Liver (tissue), 9 donors: Measurements from ENCODE around the gene KIF5A. TPM values are rescaled to one million over a fixed set of nuclear protein-coding genes. Genes with fewer than 3 reads are reported as not detected.

Experiments
- DNase-seq: peaks from one replicate; pipeline ENCODE4 v3.0.0-alpha.2; 2017; ENCODE audit warnings: low spot score
- H3K27ac ChIP-seq, 2 donors: one replicate each; pipeline ENCODE4 v1.7.0; 2013; ENCODE audit warnings: inconsistent platforms in 2 of 2, low read length in 2 of 2, control low read depth in 1 of 2, low read depth in 1 of 2, mild to moderate bottlenecking in 1 of 2
- H3K27me3 ChIP-seq, 4 donors: one replicate each; pipeline versions ENCODE4 v1.6.1 to v1.7.0; 2013; ENCODE audit warnings: low read length in 3 of 4, inconsistent platforms in 1 of 4, mild to moderate bottlenecking in 1 of 4, moderate library complexity in 1 of 4; ENCODE audit not compliant: control insufficient read depth in 4 of 4, insufficient read depth in 4 of 4
- H3K36me3 ChIP-seq, 4 donors: one replicate each; pipeline versions ENCODE4 v1.6.1 to v1.7.0; 2013; ENCODE audit warnings: low read length in 3 of 4, mild to moderate bottlenecking in 3 of 4, low read depth in 1 of 4, moderate library complexity in 1 of 4; ENCODE audit not compliant: control insufficient read depth in 4 of 4, insufficient read depth in 3 of 4
- H3K4me1 ChIP-seq, 4 donors: one replicate each; pipeline versions ENCODE4 v1.6.1 to v1.7.0; 2013; ENCODE audit warnings: low read length in 3 of 4, mild to moderate bottlenecking in 3 of 4, moderate library complexity in 1 of 4; ENCODE audit not compliant: control insufficient read depth in 4 of 4, insufficient read depth in 4 of 4
- H3K4me3 ChIP-seq, 3 donors: one replicate each; pipeline versions ENCODE4 v1.6.1 to v1.7.0; 2013; ENCODE audit warnings: low read length in 3 of 3, control low read depth in 1 of 3, low read depth in 1 of 3, mild to moderate bottlenecking in 1 of 3
- H3K9ac ChIP-seq, 2 donors: one replicate each; pipeline ENCODE4 v1.7.0; 2013; ENCODE audit warnings: low read length in 2 of 2, mild to moderate bottlenecking in 2 of 2, moderate library complexity in 2 of 2, control low read depth in 1 of 2, low read depth in 1 of 2
- H3K9me3 ChIP-seq, 4 donors: one replicate each; pipeline versions ENCODE4 v1.6.1 to v1.7.0; 2013; ENCODE audit warnings: low read length in 3 of 4; ENCODE audit not compliant: control insufficient read depth in 4 of 4
- EGR1 ChIP-seq, 2 donors: IDR thresholded peaks; 2 replicates each; pipeline ENCODE4 v1.6.1; 2016 to 2018; ENCODE audit warnings: antibody characterized with exemption in 2 of 2, low read depth in 2 of 2
- FOXA1 ChIP-seq: IDR thresholded peaks from 2 replicates; pipeline ENCODE4 v1.6.1; 2016; ENCODE audit warnings: antibody characterized with exemption
- GABPA ChIP-seq, 2 donors: IDR thresholded peaks in 1 of 2; conservative IDR thresholded peaks in 1 of 2; 2 replicates each; pipeline ENCODE4 v1.6.1; 2016; ENCODE audit warnings: antibody characterized with exemption in 2 of 2, mild to moderate bottlenecking in 1 of 2, moderate library complexity in 1 of 2
- RAD21 ChIP-seq, 2 donors: IDR thresholded peaks; 2 replicates each; pipeline ENCODE4 v1.6.1; 2016; ENCODE audit warnings: antibody characterized with exemption in 2 of 2, mild to moderate bottlenecking in 2 of 2
- YY1 ChIP-seq: IDR thresholded peaks from 2 replicates; pipeline ENCODE4 v1.6.1; 2016; ENCODE audit warnings: antibody characterized with exemption, mild to moderate bottlenecking
- WGBS: extraction: QIAGEN DNeasy Blood & Tissue Kit; methylation state at CpG from one replicate; pipeline ENCODE4 v1.1.7; 2013; 5-methylcytosine and 5-hydroxymethylcytosine counted together
- polyA plus RNA-seq, 2 donors: library from polyadenylated mRNA; stranded (reverse) in 1 of 2; unstranded in 1 of 2; fragments of 200-250 nt in 1 of 2; fragments of >200 nt in 1 of 2; fragmentation: Nextera tagmentation in 1 of 2; extraction: Ambion mirVana in 1 of 2; gene quantifications; one replicate each; pipeline versions ENCODE4 v1.2.1 to v1.2.3, GENCODE V29; 2013 to 2015
- total RNA-seq, 2 donors: library from RNA; depleted of rRNA; stranded (reverse); fragments of >200 nt; gene quantifications; one replicate each; pipeline ENCODE4 v1.2.3, GENCODE V29; 2014
- TF ChIP-seq, protein P1 (sequence below): fragments of 150-350 bp; IDR thresholded peaks from 2 replicates; pipeline ENCODE4 v1.5.1; 2017; ENCODE audit warnings: improper control_type of control experiment, low read depth, low read length; ENCODE audit not compliant: missing input control
- TF ChIP-seq, protein P2 (sequence below): IDR thresholded peaks from 2 replicates; pipeline ENCODE4 v1.6.1; 2016; ENCODE audit warnings: antibody characterized with exemption
- TF ChIP-seq, protein P3 (sequence below): IDR thresholded peaks from 2 replicates; pipeline ENCODE4 v1.6.1; 2016; ENCODE audit warnings: antibody characterized with exemption
- TF ChIP-seq, protein P4 (sequence below): IDR thresholded peaks from 2 replicates; pipeline ENCODE4 v1.6.1; 2016; ENCODE audit warnings: antibody characterized with exemption, mild to moderate bottlenecking
- donor health status: healthy.
- donor health status: healthy.
- donor health status: healthy.
- donor health status: healthy.
- donor health status: healthy.

Gene KIF5A
- total and polyA plus RNA-seq, 4 donors: 0.01 to 0.42 TPM; not detected in 2

DNA sequence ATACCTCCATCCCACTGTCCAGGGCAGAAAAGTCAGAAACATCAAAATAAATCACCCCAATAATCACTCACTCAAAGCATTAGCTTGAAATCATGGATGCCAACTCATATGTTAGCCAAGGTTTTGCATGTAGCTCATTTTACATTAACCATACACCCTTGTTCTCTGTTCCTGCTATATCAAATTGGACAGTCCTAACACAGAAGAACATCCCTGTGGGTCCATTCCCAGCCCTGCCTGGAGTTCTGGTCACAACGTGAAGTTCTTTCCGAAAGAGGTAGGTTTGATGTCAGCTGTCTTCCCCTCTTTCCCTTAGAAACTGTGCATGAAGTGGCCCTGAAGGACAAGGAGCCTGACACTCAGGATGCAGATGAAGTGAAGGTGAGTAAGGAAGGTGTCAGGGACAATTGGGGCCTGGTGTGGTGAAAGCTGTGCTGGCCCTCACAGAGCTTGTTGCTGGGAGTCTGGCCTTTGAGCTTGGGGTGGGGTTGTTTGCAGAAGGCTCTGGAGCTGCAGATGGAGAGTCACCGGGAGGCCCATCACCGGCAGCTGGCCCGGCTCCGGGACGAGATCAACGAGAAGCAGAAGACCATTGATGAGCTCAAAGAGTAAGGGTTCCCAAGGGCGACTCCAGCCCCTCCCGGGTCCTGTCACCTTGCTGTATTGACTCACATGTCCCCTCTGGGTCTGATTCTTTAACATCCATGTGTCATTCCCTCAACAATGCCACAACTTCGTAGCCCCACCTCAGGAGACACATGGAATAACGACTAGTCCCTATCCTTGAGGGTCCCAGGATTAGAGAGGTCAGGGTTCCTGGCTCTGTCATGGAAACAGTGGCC, 26.1 kb downstream of the KIF5A start:
- no peak overlapping the region for H3K9ac ChIP-seq
- H3K4me1 ChIP-seq: no peaks in the 10 kb centered on the region
- no peaks in the 10 kb centered on the region for H3K9me3 ChIP-seq
- TF ChIP-seq, protein P1, sequence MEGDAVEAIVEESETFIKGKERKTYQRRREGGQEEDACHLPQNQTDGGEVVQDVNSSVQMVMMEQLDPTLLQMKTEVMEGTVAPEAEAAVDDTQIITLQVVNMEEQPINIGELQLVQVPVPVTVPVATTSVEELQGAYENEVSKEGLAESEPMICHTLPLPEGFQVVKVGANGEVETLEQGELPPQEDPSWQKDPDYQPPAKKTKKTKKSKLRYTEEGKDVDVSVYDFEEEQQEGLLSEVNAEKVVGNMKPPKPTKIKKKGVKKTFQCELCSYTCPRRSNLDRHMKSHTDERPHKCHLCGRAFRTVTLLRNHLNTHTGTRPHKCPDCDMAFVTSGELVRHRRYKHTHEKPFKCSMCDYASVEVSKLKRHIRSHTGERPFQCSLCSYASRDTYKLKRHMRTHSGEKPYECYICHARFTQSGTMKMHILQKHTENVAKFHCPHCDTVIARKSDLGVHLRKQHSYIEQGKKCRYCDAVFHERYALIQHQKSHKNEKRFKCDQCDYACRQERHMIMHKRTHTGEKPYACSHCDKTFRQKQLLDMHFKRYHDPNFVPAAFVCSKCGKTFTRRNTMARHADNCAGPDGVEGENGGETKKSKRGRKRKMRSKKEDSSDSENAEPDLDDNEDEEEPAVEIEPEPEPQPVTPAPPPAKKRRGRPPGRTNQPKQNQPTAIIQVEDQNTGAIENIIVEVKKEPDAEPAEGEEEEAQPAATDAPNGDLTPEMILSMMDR: no peak
- TF ChIP-seq YY1: no peak
- TF ChIP-seq, protein P2, sequence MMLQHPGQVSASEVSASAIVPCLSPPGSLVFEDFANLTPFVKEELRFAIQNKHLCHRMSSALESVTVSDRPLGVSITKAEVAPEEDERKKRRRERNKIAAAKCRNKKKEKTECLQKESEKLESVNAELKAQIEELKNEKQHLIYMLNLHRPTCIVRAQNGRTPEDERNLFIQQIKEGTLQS: no peak
- no peak overlapping the region for H3K4me3 ChIP-seq
- 62% methylated on average over 12 of the region's 12 CpGs for WGBS
- no peak overlapping the region for H3K27ac ChIP-seq
- H3K27me3 ChIP-seq: peaks cover 0 to 4% (median 0%) of the 10 kb centered on the region in 4 donors
- H3K36me3 ChIP-seq: no peaks in the 10 kb centered on the region
- no peak for DNase-seq

DNA sequence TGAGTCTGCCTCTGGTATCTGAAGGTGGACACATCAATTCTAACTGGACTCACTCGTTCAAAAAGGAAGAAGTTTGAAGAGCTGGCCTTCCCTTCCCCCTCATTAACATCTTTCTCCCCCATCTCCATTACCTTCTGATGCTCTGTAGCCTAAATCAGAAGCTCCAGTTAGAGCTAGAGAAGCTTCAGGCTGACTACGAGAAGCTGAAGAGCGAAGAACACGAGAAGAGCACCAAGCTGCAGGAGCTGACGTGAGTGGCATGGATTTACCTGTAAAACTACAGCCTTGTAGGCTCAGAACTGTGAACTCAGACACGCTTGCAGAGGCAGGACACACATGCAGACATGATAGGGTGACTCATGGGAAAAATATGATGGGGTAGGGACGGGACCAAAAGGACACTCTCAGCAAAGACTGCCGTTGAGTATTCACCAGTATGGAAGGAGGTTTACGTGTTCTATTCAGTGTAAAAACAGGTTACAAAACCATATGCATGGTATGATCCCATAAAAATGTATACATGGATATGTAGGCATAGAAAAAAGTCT, 26.8 kb downstream of the KIF5A start:
- no peaks in the 10 kb centered on the region for H3K36me3 ChIP-seq
- no peak overlapping the region for H3K4me3 ChIP-seq
- peaks cover 0 to 4% (median 0%) of the 10 kb centered on the region in 4 donors for H3K27me3 ChIP-seq
- DNase-seq: no peak
- no peak overlapping the region for H3K9ac ChIP-seq
- H3K27ac ChIP-seq: no peak overlapping the region
- no peak for TF ChIP-seq RAD21 (IDR thresholded peaks at IDR 0.05)
- no peak for TF ChIP-seq FOXA1
- TF ChIP-seq YY1: no peak
- no peak for TF ChIP-seq GABPA (IDR thresholded peaks at IDR 0.05 in 1 of 2, conservative IDR thresholded peaks at IDR 0.05 in 1 of 2)
- TF ChIP-seq, protein P3, sequence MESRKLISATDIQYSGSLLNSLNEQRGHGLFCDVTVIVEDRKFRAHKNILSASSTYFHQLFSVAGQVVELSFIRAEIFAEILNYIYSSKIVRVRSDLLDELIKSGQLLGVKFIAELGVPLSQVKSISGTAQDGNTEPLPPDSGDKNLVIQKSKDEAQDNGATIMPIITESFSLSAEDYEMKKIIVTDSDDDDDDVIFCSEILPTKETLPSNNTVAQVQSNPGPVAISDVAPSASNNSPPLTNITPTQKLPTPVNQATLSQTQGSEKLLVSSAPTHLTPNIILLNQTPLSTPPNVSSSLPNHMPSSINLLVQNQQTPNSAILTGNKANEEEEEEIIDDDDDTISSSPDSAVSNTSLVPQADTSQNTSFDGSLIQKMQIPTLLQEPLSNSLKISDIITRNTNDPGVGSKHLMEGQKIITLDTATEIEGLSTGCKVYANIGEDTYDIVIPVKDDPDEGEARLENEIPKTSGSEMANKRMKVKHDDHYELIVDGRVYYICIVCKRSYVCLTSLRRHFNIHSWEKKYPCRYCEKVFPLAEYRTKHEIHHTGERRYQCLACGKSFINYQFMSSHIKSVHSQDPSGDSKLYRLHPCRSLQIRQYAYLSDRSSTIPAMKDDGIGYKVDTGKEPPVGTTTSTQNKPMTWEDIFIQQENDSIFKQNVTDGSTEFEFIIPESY: no peak
- TF ChIP-seq EGR1 (IDR thresholded peaks at IDR 0.05; ENCODE audit: low read depth in 2 of 2): no peak
- TF ChIP-seq, protein P4, sequence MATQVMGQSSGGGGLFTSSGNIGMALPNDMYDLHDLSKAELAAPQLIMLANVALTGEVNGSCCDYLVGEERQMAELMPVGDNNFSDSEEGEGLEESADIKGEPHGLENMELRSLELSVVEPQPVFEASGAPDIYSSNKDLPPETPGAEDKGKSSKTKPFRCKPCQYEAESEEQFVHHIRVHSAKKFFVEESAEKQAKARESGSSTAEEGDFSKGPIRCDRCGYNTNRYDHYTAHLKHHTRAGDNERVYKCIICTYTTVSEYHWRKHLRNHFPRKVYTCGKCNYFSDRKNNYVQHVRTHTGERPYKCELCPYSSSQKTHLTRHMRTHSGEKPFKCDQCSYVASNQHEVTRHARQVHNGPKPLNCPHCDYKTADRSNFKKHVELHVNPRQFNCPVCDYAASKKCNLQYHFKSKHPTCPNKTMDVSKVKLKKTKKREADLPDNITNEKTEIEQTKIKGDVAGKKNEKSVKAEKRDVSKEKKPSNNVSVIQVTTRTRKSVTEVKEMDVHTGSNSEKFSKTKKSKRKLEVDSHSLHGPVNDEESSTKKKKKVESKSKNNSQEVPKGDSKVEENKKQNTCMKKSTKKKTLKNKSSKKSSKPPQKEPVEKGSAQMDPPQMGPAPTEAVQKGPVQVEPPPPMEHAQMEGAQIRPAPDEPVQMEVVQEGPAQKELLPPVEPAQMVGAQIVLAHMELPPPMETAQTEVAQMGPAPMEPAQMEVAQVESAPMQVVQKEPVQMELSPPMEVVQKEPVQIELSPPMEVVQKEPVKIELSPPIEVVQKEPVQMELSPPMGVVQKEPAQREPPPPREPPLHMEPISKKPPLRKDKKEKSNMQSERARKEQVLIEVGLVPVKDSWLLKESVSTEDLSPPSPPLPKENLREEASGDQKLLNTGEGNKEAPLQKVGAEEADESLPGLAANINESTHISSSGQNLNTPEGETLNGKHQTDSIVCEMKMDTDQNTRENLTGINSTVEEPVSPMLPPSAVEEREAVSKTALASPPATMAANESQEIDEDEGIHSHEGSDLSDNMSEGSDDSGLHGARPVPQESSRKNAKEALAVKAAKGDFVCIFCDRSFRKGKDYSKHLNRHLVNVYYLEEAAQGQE: no peak
- TF ChIP-seq, protein P1: no peak
- TF ChIP-seq, protein P2: no peak
- no peaks in the 10 kb centered on the region for H3K9me3 ChIP-seq
- H3K4me1 ChIP-seq: no peaks in the 10 kb centered on the region
- WGBS: 89% methylated on average over 9 of the region's 9 CpGs
